Brain microvascular endothelial cell (primary cell): ENCODE data around the gene A1BG.

Experiments used
- DNase-seq: peaks from one replicate; pipeline ENCODE4 v3.0.0-alpha.2; 2020
- H3K27ac ChIP-seq: fragments of 250-450 bp; sonication (Bioruptor Pico); 2 replicates; pipeline ENCODE4 v1.5.1; 2020; ENCODE audit warnings: mild to moderate bottlenecking, moderate library complexity
- H3K27me3 ChIP-seq: fragments of 250-450 bp; sonication (Bioruptor Pico); replicated peaks from 2 replicates; pipeline ENCODE4 v1.5.1; 2020; ENCODE audit warnings: mild to moderate bottlenecking
- H3K36me3 ChIP-seq: fragments of 250-450 bp; sonication (Bioruptor Pico); replicated peaks from 2 replicates; pipeline ENCODE4 v1.5.1; 2020; ENCODE audit warnings: mild to moderate bottlenecking
- H3K4me3 ChIP-seq: 2 replicates; pipeline ENCODE4 v1.5.1; 2011; ENCODE audit warnings: low read depth, mild to moderate bottlenecking, control low read depth, low read length, moderate library complexity
- in situ Hi-C: cut with HindIII; loops from 2 replicates; pipeline ENCODE4 v1.10.0; 2017; ENCODE audit warnings: low sequenced_read_pairs, low pct_ligation_motif_present
- TF ChIP-seq, protein P1 (sequence below): IDR thresholded peaks from 2 replicates; pipeline ENCODE4 v1.5.1; 2011; ENCODE audit warnings: low read depth, mild to moderate bottlenecking, moderate library complexity, low read length, control low read depth, inconsistent platforms; ENCODE audit errors: missing control alignments

The A1BG gene

DNA sequence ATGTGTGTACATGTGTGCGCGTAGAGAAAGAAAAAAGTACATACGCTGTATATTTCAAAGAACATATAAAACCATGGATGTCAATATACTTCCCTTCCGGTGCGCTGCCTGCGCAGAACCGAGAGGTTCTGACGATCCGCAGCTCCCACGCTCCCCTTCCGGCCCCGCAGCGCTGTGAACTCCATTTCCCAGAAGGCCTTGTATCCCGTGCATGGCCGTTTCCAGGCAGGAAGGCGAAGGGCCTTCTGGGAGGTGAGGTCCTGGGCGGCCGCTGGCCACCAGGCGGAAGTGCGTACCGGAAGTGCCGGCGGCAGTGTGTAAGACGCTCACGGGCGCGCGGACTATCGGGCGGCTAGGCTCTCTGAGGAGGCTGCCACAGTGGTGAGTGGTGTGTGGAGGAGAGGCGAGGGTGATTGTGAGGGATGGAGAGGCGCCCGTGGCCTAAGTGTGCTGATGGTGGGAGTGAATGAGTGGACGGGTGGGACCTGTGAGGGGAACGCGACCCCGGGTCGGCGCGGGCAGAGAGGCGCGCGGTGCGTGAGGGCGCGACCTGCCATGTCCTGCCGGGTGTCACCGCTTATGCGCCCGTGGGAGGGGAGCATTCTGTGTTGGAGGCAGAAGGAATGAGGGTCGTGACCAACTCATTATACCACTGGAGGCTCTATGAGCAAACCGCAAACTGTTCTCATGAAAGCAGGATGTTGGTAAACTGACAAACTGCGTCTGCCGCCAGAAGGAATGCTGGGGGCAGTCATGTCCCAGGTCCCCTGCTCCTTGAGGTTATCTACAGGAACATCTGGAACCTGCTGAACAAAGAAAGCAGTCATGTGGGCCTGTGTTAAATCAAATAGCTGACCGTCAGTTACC is 48.0 kb downstream of the A1BG start, which contains the start of gene ERVK3-1:
ERVK3-1 (plus strand) TSS at position 313 of the 867 bp plus-strand sequence. CDS start 6,792 bp downstream, outside the sequence.
- H3K27ac ChIP-seq, result peak within 1 kb of the TSS; percentile 93
- in situ Hi-C loops, result no loop called here
- H3K27me3 ChIP-seq, result no peaks in the 10 kb centered on the region
- H3K36me3 ChIP-seq, result peaks cover 35% of the 10 kb centered on the region
- peak; percentile 96 for DNase-seq
- H3K4me3 ChIP-seq, result peak within 1 kb of the TSS; percentile 98
- TF ChIP-seq, protein P1, sequence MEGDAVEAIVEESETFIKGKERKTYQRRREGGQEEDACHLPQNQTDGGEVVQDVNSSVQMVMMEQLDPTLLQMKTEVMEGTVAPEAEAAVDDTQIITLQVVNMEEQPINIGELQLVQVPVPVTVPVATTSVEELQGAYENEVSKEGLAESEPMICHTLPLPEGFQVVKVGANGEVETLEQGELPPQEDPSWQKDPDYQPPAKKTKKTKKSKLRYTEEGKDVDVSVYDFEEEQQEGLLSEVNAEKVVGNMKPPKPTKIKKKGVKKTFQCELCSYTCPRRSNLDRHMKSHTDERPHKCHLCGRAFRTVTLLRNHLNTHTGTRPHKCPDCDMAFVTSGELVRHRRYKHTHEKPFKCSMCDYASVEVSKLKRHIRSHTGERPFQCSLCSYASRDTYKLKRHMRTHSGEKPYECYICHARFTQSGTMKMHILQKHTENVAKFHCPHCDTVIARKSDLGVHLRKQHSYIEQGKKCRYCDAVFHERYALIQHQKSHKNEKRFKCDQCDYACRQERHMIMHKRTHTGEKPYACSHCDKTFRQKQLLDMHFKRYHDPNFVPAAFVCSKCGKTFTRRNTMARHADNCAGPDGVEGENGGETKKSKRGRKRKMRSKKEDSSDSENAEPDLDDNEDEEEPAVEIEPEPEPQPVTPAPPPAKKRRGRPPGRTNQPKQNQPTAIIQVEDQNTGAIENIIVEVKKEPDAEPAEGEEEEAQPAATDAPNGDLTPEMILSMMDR, result no peak

DNA sequence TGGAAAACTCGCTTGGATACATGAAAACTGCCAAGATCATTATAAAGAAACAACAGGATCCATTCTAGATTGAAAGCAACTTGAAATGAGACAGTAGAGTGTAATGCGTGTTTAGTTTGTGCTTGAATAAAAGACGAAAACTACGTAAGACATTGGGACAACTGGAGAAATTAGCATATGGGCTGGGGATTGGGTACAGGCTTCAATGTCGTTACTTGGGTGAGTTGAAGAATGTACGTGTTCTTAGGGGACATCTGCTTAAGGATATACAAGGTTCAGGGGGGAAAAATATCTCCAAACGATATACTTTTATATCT is 48.6 kb downstream of the A1BG start:
- Histone ChIP-seq H3K36me3 (peaks cover 35% of the 10 kb centered on the region), H3K27ac (peak overlapping the region; percentile 93), H3K4me3 (peak overlapping the region; percentile 98), H3K27me3 (no peaks in the 10 kb centered on the region)
- TF ChIP-seq, protein P1, result no peak
- in situ Hi-C loops, result no loop called here
- DNase-seq, result no peak

DNA sequence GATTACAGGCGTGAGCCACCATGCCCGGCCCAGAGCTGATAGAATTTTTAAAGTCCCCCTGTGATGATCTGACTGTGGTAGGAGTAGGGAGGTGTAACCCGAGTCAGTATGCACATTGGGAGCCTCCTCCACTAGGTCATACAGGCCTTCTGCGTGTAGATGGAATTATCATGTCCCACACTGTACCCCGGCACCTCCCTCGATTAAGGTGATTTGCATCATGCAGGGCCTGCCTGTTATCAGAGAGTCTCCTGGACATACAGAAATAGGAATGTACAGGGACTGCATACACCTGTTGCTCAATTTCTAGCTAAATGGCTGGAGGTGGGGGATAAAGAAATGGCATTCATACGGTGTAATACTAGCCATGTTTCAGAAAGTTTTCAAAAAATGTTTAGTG is 49.0 kb downstream of the A1BG start:
- H3K27me3 ChIP-seq, result no peaks in the 10 kb centered on the region
- H3K36me3 ChIP-seq, result peaks cover 35% of the 10 kb centered on the region
- no peak for DNase-seq
- in situ Hi-C loops, result no loop called here
- H3K4me3 ChIP-seq, result no peak overlapping the region
- TF ChIP-seq, protein P1, result no peak
- H3K27ac ChIP-seq, result no peak overlapping the region

DNA sequence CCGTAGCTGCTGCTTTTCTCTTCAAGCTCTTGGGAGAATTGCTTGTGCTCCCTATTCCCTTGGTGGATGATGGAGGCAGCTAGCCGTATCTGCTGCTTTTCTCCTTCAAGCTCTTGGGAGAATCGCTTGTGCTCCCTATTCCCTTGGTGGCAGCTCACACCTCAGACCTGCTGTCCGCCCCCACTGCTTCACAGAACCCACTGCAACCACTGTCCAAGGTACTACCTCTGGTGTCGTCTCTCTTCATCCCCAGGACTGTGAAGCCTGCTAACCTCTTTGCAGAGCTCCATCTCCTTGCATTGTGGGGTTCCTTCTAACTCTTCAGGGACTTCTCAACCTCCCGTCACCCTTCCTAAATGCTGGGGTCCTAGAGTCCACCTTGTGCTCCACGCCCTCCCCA is 52.7 kb downstream of the A1BG start:
- in situ Hi-C loops, result no loop called here
- TF ChIP-seq, protein P1, result no peak
- H3K27ac ChIP-seq, result no peak overlapping the region
- H3K4me3 ChIP-seq, result no peak overlapping the region
- H3K36me3 ChIP-seq, result peaks cover 32% of the 10 kb centered on the region
- no peaks in the 10 kb centered on the region for H3K27me3 ChIP-seq
- DNase-seq, result no peak

DNA sequence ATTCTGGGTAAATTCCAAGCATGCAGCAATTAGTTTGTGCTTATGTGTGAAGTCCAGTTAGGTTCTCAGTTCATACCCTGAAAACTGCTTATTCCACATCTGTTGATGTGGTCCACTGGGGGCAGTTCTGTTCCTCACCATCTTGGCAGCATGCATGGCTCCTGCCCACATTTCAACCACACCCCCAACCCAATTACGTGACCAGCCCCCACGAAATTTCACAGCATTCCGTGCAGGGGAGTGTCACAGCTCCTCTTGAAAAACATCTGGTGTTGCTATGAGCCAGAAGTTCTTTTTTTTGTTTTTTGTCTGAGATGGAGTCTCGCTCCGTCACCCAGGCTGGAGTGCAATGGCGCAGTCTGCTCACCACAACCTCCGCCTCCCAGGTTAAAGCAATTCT is 57.2 kb downstream of the A1BG start:
- H3K36me3 ChIP-seq, result peaks cover 67% of the 10 kb centered on the region
- no peak for DNase-seq
- TF ChIP-seq, protein P1, result no peak
- in situ Hi-C loops, result no loop called here
- no peak overlapping the region for H3K27ac ChIP-seq
- no peak overlapping the region for H3K4me3 ChIP-seq
- no peaks in the 10 kb centered on the region for H3K27me3 ChIP-seq
